Breast epithelium (tissue), 4 donors: ENCODE results near the gene IL1R2. TPM values are rescaled to one million over a fixed set of nuclear protein-coding genes. Genes with fewer than 3 reads are reported as not detected.
A peak's percentile ranks its signal among the peaks of the same experiment; 100 is the strongest.

Experiments used
- DNase-seq, 2 donors: peaks; one replicate each; pipeline ENCODE4 v3.0.0-alpha.2; 2019; ENCODE audit warnings: low spot score in 2 of 2
- H3K27ac ChIP-seq, 2 donors: fragments of 200-600 bp; sonication (generic) in 1 of 2; one replicate each; pipeline ENCODE4 v1.5.1; 2016 to 2019; ENCODE audit warnings: mild to moderate bottlenecking in 1 of 2
- H3K27me3 ChIP-seq, 2 donors: fragments of 200-600 bp; sonication (generic) in 1 of 2; one replicate each; pipeline versions ENCODE4 v1.5.1 to v1.6.0; 2017 to 2019; ENCODE audit warnings: control low read depth in 1 of 2, mild to moderate bottlenecking in 1 of 2
- H3K36me3 ChIP-seq: fragments of 200-600 bp; one replicate; pipeline ENCODE4 v1.5.1; 2019
- H3K4me1 ChIP-seq, 2 donors: fragments of 200-600 bp; sonication (generic); one replicate each; pipeline ENCODE4 v1.5.1; 2016 to 2019; ENCODE audit warnings: control low read depth in 1 of 2
- H3K4me3 ChIP-seq, 3 donors: fragments of 200-600 bp; sonication (generic); 1 replicate in 2 of 3; 2 replicates in 1 of 3; pipeline ENCODE4 v1.5.1; 2016 to 2019; ENCODE audit warnings: mild to moderate bottlenecking in 3 of 3, moderate library complexity in 2 of 3
- H3K9me3 ChIP-seq, 2 donors: fragments of 200-600 bp; sonication (generic) in 1 of 2; one replicate each; pipeline ENCODE4 v1.5.1; 2016 to 2019; ENCODE audit warnings: control low read depth in 1 of 2
- POLR2A ChIP-seq: fragments of 450-650 bp; IDR thresholded peaks from one replicate; pipeline ENCODE4 v1.6.1; 2016; ENCODE audit warnings: antibody characterized with exemption, mild to moderate bottlenecking, moderate library complexity
- POLR2AphosphoS5 ChIP-seq, 3 donors: sonication (generic); formaldehyde crosslinking; IDR thresholded peaks; one replicate each; pipeline ENCODE4 v1.6.1; 2017; ENCODE audit warnings: antibody characterized with exemption in 3 of 3
- intact Hi-C: fragments of 100-400 bp; cut with DNase I; formaldehyde crosslinking; loops from one replicate; pipeline ENCODE4 v1.15.1; 2023; ENCODE audit warnings: low total_unique reads
- total RNA-seq, 3 donors: library from RNA; depleted of rRNA; stranded (reverse); fragments of >200 nt; gene quantifications; one replicate each; pipeline ENCODE4 v1.1.0, GENCODE V29; 2016
- TF ChIP-seq, protein P1 (sequence below), 3 donors: fragments of 450-650 bp; IDR thresholded peaks; one replicate each; pipeline ENCODE4 v1.5.1; 2016 to 2017; ENCODE audit warnings: antibody characterized with exemption in 3 of 3, mild to moderate bottlenecking in 3 of 3, moderate library complexity in 3 of 3

IL1R2 gene
- total RNA-seq, 3 donors from 2014 or later: 8.2 to 9.8 (median 8.2) TPM

DNA sequence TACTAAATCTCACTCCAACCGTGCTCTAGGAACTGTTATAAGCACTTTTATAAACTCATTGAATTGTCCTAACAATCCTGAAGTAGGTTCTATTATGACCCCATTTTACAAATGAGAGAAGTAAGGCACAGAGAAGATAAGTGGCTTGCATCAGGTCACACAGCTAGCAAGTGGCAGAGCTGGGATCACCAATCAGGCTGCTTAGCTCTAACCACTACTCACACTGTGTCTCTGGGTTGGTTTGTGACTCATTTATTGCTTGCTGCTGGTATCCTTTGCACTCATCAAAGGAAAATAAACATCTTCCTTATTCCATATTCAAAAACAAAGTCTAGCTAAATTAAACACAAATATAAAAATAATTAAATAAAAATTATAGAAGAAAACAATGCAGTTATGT, 42.5 kb upstream of the IL1R2 start:
- TF ChIP-seq POLR2AphosphoS5 (IDR thresholded peaks at IDR 0.05): no peak
- no peak for TF ChIP-seq POLR2A
- TF ChIP-seq, protein P1, sequence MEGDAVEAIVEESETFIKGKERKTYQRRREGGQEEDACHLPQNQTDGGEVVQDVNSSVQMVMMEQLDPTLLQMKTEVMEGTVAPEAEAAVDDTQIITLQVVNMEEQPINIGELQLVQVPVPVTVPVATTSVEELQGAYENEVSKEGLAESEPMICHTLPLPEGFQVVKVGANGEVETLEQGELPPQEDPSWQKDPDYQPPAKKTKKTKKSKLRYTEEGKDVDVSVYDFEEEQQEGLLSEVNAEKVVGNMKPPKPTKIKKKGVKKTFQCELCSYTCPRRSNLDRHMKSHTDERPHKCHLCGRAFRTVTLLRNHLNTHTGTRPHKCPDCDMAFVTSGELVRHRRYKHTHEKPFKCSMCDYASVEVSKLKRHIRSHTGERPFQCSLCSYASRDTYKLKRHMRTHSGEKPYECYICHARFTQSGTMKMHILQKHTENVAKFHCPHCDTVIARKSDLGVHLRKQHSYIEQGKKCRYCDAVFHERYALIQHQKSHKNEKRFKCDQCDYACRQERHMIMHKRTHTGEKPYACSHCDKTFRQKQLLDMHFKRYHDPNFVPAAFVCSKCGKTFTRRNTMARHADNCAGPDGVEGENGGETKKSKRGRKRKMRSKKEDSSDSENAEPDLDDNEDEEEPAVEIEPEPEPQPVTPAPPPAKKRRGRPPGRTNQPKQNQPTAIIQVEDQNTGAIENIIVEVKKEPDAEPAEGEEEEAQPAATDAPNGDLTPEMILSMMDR (IDR thresholded peaks at IDR 0.05): no peak
- Histone ChIP-seq H3K27ac (no peak overlapping the region), H3K4me1 (no peaks in the 10 kb centered on the region), H3K36me3 (no peaks in the 10 kb centered on the region), H3K27me3 (no peaks in the 10 kb centered on the region), H3K9me3 (no peaks in the 10 kb centered on the region), H3K4me3 (no peak overlapping the region)
- intact Hi-C loops: no loop called here
- no peak for DNase-seq

DNA sequence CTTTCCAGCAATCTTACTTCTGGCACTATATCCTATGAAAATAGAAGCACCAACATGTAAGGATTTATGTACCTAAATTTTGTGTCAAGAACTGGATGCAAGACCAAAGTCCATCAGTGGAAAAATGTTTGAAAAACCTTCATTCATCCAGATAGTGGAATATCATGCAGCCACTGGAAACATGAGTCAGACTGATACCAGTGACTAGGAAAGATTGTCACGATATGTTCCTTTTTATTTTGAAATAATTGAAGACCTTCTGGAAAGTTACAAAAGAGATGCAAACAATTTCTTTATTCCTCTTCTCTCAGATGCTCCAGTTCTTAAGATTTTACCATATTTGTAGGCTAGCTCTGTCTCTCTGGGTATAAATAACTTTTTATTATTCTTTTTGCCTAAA, 40.5 kb upstream of the IL1R2 start:
- H3K4me1 ChIP-seq: no peaks in the 10 kb centered on the region
- no peaks in the 10 kb centered on the region for H3K36me3 ChIP-seq
- intact Hi-C loops: no loop called here
- TF ChIP-seq POLR2AphosphoS5 (IDR thresholded peaks at IDR 0.05): no peak
- TF ChIP-seq POLR2A: no peak
- TF ChIP-seq, protein P1 (IDR thresholded peaks at IDR 0.05): no peak
- H3K27ac ChIP-seq: no peak overlapping the region
- no peaks in the 10 kb centered on the region for H3K9me3 ChIP-seq
- no peak for DNase-seq
- no peaks in the 10 kb centered on the region for H3K27me3 ChIP-seq
- H3K4me3 ChIP-seq: no peak overlapping the region

GRCh38 chr2:101952551-101952950, 39.2 kb upstream of the IL1R2 start:
- H3K4me3 ChIP-seq: no peak overlapping the region
- no peaks in the 10 kb centered on the region for H3K9me3 ChIP-seq
- H3K27ac ChIP-seq: no peak overlapping the region
- H3K27me3 ChIP-seq: no peaks in the 10 kb centered on the region
- no peak for TF ChIP-seq POLR2AphosphoS5 (IDR thresholded peaks at IDR 0.05)
- no peaks in the 10 kb centered on the region for H3K36me3 ChIP-seq
- intact Hi-C loops: no loop called here
- DNase-seq: no peak
- no peaks in the 10 kb centered on the region for H3K4me1 ChIP-seq

DNA sequence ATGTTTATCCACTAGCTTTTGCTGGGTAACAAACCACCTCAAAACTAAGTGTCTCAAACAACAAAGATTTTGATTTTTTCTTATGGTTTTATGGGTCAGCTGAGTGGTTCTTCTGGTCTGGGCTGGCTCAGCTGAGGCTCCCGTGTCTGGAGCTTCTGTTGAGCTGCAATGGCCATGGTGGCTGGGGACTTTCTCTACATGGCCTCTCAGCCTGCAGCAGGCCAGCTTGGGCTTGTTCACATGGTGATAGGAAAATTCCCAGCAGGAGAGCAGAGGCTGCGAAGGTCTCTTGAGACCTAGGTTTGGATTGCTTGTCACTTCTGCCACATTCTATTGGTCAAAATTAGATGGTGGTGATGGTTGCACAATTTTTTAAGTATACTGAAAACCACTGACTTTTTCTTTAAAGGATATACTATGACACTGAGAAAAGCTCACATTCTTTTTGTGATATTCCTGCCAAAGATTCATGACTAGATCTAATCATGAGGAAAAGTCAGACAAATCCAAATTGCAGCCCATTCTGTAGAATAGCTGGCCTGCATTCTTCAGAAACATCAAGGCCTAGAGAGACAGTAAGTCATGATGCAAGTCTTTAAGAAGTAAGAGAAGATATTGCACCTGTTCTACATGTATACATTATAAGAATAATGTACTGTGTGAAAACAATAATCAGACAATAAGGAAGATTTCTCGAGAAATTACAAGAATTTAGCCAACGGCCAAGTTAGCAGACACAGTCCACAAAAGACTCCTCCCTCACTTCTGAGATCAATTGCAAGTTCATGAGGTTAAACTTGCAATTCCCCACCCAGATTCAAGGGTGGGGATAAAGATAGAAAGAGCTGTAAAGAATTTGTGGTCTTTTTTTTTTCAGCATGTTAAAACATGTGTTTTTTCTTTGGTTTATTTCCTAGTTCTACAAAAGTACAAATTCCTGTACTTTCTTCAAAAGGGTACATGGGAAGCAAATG, 35.0 kb upstream of the IL1R2 start:
- Histone ChIP-seq H3K36me3 (no peaks in the 10 kb centered on the region), H3K9me3 (no peaks in the 10 kb centered on the region), H3K27me3 (no peaks in the 10 kb centered on the region), H3K27ac (peak overlapping the region in 1 of 2 donors; percentile 66), H3K4me1 (peaks cover 7 to 8% of the 10 kb centered on the region in 2 donors), H3K4me3 (no peak overlapping the region)
- intact Hi-C loops: no loop called here
- TF ChIP-seq, protein P1 (IDR thresholded peaks at IDR 0.05): no peak
- no peak for DNase-seq

DNA sequence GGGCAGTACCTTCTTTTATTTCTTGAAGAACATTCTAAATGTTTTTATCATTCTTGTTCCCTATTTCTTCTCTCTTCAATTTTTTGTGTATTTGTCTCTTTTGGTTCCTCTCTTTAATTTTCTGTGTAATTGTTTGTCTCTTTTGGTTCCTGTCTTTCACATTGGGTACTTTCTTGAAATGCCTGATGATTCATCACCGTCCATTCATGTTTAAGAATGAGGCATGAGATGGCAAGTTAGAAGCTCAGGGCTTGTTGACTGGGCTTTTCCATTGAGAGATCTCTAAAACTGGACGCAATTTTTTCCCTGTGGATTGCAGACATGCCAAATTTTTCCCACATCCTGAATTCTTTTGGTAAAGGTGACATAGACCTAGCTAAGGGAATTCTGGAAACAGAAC, 33.7 kb upstream of the IL1R2 start:
- no peak for TF ChIP-seq POLR2AphosphoS5 (IDR thresholded peaks at IDR 0.05)
- TF ChIP-seq, protein P1 (IDR thresholded peaks at IDR 0.05): no peak
- no peak for TF ChIP-seq POLR2A
- H3K9me3 ChIP-seq: no peaks in the 10 kb centered on the region
- no peaks in the 10 kb centered on the region for H3K27me3 ChIP-seq
- H3K27ac ChIP-seq: peak overlapping the region in 1 of 2 donors; percentile 8
- no peak for DNase-seq
- no peaks in the 10 kb centered on the region for H3K36me3 ChIP-seq
- peaks cover 12 to 16% of the 10 kb centered on the region in 2 donors for H3K4me1 ChIP-seq
- no peak overlapping the region for H3K4me3 ChIP-seq
- intact Hi-C loops: no loop called here
